ENCODE data around the gene DPP10.
"Not testable (repeated sequence)": the region's sequence is repeated elsewhere in the genome, so short reads cannot be mapped to it uniquely, and the experiment has no call there.

The DPP10 gene

DNA sequence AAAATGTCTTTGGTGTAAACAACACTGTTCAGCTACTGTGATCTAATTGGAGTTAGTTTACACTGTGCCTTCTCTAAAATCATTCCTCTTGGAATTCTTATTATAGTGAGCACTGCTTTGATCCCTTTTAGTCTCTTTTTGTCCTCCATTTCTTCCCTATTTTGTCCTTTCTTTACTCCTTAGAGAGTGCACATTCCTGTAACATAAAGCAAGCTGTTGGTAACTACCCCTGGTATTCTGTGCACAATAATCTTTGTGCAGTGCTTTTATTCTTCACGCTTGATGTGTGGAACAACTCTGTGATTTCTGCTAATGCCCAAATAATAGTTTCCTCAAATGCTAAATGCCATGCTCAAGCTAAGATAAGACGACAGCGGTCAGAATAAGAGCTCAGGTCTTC lies 401.5 kb downstream of the DPP10 start:
- no peak for DNase-seq

GRCh38 chr2:114857196-114857595 lies 414.8 kb downstream of the DPP10 start:
- no peak for DNase-seq

DNA sequence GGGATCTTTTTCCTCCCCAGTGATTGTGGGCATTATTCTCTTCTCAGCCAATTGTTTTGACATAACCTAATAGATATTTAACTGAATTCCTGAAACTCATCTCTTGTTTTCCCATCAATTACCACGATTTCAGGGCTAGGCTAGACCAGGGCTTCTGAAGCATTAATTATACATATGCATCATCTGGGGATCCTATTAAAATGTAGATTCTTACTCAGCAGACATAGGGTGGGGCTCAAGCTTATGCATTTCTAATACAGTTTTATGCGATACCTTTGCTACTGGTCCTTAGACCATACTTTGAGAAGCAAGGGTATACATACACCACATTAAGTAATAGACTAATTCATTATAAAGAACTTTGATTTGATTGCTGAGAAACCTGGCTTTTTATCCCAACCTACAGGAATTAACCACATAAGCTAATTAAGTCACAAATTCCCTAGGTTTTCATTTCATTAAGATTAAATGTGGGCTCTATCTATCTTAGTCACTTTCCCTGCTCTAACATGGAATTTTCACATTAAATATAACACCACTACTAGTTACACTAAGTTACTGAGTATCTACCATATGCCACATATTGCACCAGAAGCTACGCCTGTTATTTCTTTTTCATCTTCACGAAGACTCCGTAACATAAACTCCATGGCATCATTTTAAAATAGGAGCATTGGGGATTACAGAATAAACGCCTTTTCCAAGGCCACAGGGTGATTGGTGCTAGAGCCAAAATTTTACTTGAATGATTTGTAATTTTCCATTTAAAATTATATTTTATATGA lies 417.5 kb downstream of the DPP10 start:
- DNase-seq: no peak

GRCh38 chr2:114862243-114862642 lies 419.8 kb downstream of the DPP10 start:
- DNase-seq: no peak

- DNase-seq: no peak
These were observed 422.5 kb downstream of the DPP10 start for GRCh38 chr2:114864901-114865300.

DNA sequence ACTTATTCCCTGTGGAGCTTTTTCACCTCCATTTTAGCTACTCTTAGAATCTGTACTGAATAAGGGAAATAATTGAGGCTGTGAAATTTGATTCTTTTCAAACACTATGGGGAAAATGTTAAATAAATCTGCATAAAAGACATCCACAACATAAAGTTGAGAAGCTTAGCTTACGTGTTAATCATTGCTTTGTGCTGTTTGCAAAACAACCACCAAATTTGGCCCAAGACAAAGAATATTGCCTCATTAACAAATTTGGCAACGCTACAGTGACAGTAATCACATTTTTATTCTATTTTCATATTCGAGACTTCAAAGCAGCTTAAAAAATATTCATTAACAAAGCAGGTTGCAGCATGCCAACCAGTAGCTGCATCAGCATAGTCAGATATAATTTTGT lies 437.6 kb downstream of the DPP10 start:
- DNase-seq: no peak

DNA sequence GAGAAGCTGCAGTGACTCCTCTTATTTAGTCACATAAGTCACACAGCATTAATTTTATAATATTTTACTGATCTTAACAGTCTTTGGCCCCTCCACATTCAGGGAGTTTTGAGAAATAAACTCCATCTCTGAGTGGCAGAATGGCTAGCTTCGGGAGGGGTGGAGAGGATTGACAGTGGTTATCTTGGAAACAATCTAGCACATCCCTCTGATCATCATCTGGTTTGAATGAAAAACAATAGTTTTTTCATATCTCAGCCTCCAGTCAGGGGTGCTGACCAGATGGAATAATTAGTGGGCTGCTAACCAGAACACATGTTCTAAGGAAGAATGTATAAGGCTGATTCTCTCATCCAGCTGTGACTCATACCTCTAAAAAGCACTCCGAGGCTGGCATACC lies 477.5 kb downstream of the DPP10 start:
- no peak for DNase-seq

DNA sequence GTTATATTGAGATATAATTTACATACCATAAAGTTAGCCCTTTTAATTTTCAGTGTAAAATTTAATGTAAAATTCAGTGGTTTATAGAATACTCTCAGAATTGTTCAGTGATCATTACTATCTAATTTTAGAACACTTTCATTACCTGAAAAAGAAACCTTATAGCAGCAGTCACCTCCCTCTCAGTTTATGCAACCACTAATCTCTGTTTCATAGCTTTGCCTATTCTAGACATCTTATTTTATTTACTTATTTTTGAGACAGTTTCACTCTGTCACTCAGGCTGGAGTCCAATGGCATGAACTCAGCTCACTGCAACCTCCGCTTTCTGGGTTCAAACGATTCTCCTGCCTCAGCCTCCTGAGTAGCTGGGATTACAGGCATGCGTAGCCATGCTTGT lies 479.6 kb downstream of the DPP10 start:
- no peak for DNase-seq

GRCh38 chr2:114925296-114926255 lies 483.1 kb downstream of the DPP10 start:
- DNase-seq: no peak

DNA sequence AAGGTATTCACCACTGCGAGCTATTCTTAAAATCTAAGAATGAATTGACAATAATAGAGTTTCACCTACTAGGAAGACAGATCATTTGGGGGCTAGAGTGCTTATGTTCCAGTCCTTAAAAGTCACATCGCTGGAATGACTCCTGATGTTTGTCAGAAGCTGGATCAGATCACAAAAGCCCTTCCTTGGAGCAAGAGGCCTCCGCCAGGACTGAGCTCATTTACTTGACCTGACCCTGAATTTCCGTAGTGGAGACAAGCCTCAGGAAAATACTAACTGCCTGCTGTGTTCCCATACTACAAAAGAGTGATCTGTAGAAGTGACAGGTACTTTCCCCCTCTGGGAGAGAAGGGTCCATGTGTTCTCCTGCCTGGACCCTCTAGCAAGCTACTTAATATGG lies 483.9 kb downstream of the DPP10 start:
- DNase-seq: no peak

GRCh38 chr2:114929225-114929624 lies 486.8 kb downstream of the DPP10 start:
- no peak for DNase-seq

DNA sequence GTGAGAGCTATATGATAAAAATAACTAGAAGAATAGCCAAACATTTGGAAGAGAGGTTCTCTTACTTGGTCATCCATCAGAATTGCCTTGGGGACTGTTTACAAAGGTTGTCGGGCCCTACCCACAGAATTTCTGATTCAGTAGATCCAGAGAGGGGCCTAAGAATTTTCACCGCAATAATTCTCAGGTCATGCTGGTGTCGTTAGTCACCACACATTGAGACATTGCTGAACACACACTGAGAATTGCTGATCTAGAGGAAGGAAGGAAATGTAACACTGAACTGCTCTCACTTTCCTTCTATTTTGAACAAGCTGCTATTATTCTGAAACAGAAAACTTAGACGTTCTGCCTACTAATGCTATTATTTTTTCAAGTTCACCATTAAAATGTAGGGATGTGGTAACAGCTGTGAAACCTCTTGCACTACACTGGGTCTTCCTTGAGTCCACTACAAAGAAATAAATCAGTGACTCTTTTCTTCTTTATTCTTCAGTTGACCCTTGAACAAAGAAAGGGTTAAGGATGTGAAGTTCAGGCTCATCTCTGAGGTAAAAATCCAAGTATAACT lies 491.3 kb downstream of the DPP10 start:
- DNase-seq: no peak

- DNase-seq: no peak
These were observed 492.6 kb downstream of the DPP10 start for GRCh38 chr2:114935031-114935430.

GRCh38 chr2:114937366-114937930 lies 495.0 kb downstream of the DPP10 start:
- DNase-seq: no peak

GRCh38 chr2:114940785-114941458 lies 498.5 kb downstream of the DPP10 start:
- no peak for DNase-seq

DNA sequence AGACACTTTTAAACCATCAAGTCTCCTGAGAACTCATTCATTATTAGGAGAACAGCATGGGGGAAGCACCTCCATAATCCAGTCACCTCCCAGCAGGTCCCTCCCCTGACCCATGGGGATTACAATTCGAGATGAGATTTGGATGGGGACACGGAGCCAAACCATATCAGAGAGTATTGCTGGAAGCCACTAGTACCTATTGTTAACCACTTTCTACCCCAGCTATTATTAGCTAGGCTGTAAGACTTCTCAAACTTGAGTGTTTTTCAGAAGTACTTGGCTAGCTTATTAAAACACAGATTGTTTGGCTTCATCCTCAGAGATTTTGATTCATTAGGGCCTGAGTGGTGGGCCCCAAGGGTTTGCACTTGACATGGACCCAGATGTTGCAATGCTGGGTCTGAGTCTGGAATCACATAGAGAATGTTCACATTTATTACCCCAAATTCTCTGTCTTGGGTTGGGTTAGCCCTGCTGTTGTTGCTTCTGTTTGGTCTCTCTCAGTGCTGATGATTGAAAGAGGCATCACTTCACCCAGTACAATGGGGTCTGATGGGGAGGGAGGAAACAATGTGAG lies 506.9 kb downstream of the DPP10 start:
- DNase-seq: no peak

GRCh38 chr2:114960389-114960788 lies 517.9 kb downstream of the DPP10 start:
- no peak for DNase-seq

GRCh38 chr2:114962532-114962931 lies 520.1 kb downstream of the DPP10 start:
- no peak for DNase-seq

DNA sequence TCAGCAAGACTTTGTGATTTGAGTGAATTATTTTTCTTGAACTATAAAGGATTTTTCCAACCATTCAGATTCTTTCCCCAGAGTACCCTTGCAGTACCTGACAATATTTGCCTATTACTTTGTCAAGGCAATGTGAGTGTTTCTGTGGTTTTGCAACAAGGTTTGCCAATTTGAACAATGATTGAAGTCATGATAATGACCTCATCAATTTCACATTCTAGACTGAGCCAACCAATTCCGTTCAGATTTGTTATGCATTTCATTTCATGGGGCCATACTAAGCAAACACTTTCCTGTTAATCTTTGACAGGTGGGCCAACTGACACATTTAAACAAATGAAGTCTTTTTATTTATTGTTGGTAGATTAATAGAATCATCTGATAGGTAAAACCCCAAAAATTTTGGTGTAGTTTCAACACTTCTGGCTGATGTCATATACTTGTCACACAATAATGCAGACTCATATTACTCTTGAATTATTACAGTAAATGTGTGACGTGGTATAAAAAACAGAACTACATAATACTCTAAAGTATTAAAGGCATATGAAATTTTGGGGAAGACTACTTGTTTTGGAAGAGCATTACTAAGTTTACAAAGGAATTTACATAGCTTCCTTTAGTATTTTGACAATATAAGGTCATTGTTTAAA lies 526.4 kb downstream of the DPP10 start:
- no peak for DNase-seq

DNA sequence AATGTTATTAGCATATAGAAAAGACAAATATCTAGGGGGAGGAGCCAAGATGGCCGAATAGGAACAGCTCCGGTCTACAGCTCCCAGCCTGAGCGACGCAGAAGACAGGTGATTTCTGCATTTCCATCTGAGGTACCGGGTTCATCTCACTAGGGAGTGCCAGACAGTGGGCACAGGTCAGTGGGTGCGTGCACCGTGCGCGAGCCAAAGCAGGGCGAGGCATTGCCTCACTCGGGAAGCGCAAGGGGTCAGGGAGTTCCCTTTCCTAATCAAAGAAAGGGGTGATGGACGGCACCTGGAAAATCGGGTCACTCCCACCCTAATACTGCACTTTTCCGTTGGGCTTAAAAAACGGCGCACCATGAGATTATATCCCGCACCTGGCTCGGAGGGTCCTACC lies 561.9 kb downstream of the DPP10 start:
- DNase-seq: not testable (repeated sequence)

- no peak for DNase-seq
These were observed 569.3 kb downstream of the DPP10 start for GRCh38 chr2:115011721-115012120.

GRCh38 chr2:115022013-115022412 lies 579.6 kb downstream of the DPP10 start:
- DNase-seq: not testable (repeated sequence)
